Measurements from ENCODE around the gene BCAP31. TPM values are rescaled to one million over a fixed set of nuclear protein-coding genes. Genes with fewer than 3 reads are reported as not detected.
"Not testable (repeated sequence)": the region's sequence is repeated elsewhere in the genome, so short reads cannot be mapped to it uniquely, and the experiment has no call there.

Gene BCAP31
- total RNA-seq, 4 donors from 2014 or later, result 86.6 to 177 (median 102) TPM

DNA sequence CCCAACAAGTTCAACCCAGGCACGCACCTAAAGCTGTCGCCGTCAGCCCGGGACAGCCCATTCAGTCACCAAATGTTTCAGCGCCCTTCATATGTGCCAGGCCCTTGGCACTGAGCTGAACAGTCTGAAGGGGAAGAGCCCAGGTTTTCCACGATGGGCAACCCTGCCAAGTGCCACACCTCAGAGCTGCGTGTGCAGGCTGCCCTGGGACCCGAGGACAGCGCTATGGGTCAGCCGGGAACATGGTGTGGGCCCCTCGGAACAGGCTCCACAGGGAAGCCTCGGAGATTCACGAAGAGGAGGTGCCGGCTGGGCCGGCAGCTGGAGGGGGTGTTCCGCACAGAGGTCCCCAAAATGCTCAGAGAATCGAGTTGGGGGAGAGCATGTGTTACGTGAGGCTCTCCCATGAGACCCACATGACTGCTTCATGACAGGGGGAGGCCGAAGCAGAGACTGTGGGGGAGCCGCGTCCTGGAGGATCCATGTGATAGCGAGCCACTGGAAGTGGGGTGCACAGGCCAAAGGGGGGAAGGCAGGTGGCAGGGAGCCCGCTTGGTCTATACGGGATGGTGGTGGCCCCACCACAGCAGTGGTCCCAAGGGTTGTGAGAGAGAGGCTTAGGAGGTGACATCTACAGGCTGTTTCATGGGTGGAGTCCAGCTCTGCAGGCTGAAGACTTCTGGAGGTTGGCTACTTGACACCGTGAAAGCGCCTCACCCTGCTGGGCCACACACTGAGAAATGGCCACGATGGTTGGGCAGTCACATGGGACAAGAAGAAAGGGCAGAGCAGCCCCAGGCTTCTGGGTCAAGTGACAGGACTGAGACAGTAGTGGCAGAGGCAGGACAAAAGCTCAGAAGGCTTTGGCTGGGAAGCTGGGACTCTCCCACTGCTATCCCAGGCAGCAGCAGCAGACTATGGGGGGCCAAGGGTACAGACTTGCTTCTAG lies 14.2 kb downstream of the BCAP31 start:
- intact Hi-C loops (cut with DNase I; ENCODE audit: low total_unique reads), result no loop called here

DNA sequence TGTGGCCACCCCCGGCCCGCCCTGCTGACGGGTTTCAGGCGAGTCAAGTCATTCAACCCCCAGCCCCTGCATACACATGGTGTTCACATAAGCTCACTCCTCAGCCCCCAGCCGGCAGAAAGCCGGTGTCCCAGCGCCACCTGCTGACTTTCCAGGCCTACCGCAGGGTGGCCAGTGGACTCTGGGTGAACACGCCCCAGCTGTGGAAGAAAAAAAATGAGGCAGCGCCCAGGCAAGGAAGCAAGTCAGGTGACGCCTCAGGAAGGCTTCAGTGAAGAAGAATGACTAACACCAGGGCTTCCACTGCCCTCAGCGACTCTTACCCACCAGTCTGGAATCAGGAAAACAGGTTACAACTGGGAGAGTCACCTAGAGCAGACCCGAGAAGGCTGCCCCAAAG lies 15.8 kb downstream of the BCAP31 start:
- Histone ChIP-seq H3K27ac (no peak overlapping the region), H3K4me1 (no peaks in the 10 kb centered on the region), H3K27me3 (no peaks in the 10 kb centered on the region), H3K4me3 (no peak overlapping the region), H3K36me3 (no peaks in the 10 kb centered on the region), H3K9me3 (no peaks in the 10 kb centered on the region)
- TF ChIP-seq, protein P1, sequence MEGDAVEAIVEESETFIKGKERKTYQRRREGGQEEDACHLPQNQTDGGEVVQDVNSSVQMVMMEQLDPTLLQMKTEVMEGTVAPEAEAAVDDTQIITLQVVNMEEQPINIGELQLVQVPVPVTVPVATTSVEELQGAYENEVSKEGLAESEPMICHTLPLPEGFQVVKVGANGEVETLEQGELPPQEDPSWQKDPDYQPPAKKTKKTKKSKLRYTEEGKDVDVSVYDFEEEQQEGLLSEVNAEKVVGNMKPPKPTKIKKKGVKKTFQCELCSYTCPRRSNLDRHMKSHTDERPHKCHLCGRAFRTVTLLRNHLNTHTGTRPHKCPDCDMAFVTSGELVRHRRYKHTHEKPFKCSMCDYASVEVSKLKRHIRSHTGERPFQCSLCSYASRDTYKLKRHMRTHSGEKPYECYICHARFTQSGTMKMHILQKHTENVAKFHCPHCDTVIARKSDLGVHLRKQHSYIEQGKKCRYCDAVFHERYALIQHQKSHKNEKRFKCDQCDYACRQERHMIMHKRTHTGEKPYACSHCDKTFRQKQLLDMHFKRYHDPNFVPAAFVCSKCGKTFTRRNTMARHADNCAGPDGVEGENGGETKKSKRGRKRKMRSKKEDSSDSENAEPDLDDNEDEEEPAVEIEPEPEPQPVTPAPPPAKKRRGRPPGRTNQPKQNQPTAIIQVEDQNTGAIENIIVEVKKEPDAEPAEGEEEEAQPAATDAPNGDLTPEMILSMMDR (IDR thresholded peaks at IDR 0.05), result peak; percentile 44 to 65 (median 55)
- TF ChIP-seq POLR2A (IDR thresholded peaks at IDR 0.05), result no peak
- peak; percentile 59 to 69 for DNase-seq
- intact Hi-C loops (cut with DNase I; ENCODE audit: low total_unique reads), result no loop called here

More for the DNA sequence above, 14.2 kb downstream of the BCAP31 start:
- Histone ChIP-seq H3K27ac (no peak overlapping the region), H3K36me3 (no peaks in the 10 kb centered on the region), H3K4me1 (no peaks in the 10 kb centered on the region), H3K4me3 (no peak overlapping the region), H3K9me3 (no peaks in the 10 kb centered on the region), H3K27me3 (no peaks in the 10 kb centered on the region)
- no peak for DNase-seq
- TF ChIP-seq, protein P1 (IDR thresholded peaks at IDR 0.05), result no peak
- TF ChIP-seq POLR2A (IDR thresholded peaks at IDR 0.05), result no peak

DNA sequence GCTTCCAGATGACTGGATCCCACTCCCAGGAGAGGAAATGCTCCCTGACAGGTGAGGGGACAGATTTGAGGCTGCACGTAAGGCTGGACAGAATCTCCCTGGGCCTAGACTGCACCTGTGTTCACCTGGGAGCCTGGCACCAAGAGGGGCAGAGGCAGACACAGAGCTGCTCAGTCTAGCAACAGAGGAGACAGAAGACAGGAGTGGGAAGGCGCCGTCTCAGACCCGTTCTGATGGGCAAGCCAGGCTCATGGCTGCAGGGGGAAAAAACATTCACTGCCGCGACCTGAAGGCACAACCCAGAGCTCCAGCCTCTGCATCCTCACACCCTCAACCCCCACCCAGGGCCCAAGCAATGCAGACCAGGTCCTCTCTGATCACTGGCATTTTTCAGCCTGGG lies 16.8 kb downstream of the BCAP31 start:
- no peak overlapping the region for H3K27ac ChIP-seq
- no peak for TF ChIP-seq POLR2A (IDR thresholded peaks at IDR 0.05)
- TF ChIP-seq, protein P1 (IDR thresholded peaks at IDR 0.05), result no peak
- peaks cover 0 to 3% of the 10 kb centered on the region in 2 donors for H3K4me1 ChIP-seq
- no peak overlapping the region for H3K4me3 ChIP-seq
- DNase-seq, result no peak
- no peaks in the 10 kb centered on the region for H3K27me3 ChIP-seq
- H3K9me3 ChIP-seq, result no peaks in the 10 kb centered on the region
- H3K36me3 ChIP-seq, result no peaks in the 10 kb centered on the region
- intact Hi-C loops (cut with DNase I; ENCODE audit: low total_unique reads), result no loop called here

DNA sequence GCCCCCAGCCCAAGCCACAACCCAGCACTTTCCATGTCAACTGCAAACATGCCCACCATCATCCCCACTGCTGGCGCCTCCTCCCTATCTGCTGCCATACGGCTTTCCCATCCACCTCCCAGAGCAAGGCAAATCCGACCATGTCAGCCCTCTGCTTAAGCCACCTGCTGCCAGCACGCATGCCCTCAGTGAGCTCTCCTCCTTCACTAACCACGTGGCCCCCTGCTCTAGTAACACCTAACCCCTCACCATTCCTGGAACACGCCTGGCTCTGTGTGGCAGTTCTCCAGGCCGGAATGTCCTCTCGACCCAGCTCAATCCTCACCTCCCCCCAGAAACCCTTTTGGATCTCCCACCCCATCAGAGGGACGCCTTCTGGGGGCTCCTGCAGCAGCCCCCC lies 17.4 kb downstream of the BCAP31 start:
- Histone ChIP-seq H3K9me3 (no peaks in the 10 kb centered on the region), H3K4me3 (no peak overlapping the region), H3K4me1 (peaks cover 0 to 3% of the 10 kb centered on the region in 2 donors), H3K27me3 (no peaks in the 10 kb centered on the region), H3K36me3 (no peaks in the 10 kb centered on the region), H3K27ac (no peak overlapping the region)
- no peak for DNase-seq
- intact Hi-C loops (cut with DNase I; ENCODE audit: low total_unique reads), result no loop called here
- TF ChIP-seq, protein P1 (IDR thresholded peaks at IDR 0.05), result no peak
- no peak for TF ChIP-seq POLR2A (IDR thresholded peaks at IDR 0.05)

DNA sequence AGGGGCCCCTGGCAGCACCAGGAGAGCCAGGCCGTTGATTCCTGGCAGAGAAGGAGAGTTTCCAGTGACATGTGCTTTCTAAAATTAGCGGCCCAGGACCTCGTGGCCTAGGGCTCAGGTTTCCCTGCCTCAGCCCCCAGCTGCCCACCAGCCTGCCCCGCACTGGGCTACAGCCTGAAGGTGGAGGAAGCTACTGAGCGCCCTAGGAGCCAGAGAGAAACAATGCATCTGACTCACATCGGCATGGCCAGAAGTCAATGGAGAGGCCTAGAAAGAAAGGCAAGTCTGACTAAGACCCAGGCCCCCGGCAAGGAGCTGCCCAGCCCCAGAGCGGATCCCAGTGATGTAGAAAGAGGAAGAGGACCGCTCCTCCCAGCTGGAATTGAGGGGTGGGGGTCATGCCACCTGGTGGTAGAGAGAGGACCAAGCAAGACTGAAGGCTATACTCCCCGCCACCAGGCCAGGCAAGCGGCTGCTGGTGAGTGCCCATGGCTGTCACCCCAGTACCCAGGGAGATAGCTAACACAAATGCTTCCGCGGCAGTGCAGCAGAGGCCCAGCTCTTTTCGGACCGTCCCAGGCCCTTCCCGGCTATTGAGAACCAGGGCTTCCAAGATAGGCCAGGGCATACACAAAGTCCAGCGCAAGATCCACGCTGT lies 18.7 kb downstream of the BCAP31 start:
- DNase-seq, H3K4me1 ChIP-seq: not testable (repeated sequence)

DNA sequence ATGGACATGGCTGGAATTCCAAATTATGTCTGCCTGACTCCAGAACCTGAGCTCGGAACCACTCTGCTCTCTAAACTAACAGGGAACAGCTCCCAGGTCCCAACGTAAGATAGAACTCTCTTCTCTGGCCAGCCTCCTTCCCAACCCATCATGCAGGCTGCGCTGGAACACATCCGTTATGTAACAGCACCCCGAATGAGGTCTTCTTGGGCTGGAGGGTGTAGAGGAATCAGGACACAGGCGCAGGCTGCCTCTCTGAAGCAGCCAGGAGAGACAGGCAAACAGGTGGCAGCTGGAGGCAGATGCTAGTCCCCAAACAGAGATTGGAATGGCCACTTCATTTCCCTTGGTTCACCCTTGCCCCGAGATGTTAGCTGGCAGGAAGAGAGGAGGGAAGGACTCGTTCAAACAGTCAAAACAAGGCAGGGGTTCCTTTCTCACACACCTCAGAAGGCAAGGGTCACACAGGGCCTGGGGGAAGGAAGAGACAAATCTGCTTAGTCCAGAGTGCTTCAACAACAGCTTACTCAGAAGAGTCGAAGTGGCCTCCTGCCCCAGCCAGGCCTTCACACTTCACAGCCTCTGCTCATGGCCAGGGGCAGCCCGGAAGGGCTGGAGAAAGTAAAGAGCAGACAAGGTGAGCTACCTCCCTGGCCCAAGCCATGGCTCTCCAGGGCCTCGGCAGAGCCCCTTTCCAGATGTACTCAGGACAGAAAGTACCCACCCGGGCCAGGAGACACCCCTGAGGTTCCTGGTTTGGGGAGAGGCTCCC lies 19.4 kb downstream of the BCAP31 start:
- H3K4me3 ChIP-seq; H3K27me3 ChIP-seq; DNase-seq; H3K36me3 ChIP-seq; H3K4me1 ChIP-seq; H3K27ac ChIP-seq; intact Hi-C loops (cut with DNase I; ENCODE audit: low total_unique reads); H3K9me3 ChIP-seq: not testable (repeated sequence)

More for the DNA sequence above, 18.7 kb downstream of the BCAP31 start:
- H3K4me3 ChIP-seq; H3K9me3 ChIP-seq; H3K27ac ChIP-seq; H3K27me3 ChIP-seq; H3K36me3 ChIP-seq; intact Hi-C loops (cut with DNase I; ENCODE audit: low total_unique reads): not testable (repeated sequence)
